Mucosa of descending colon (tissue), 3 donors: Measurements from ENCODE around the gene COIL. TPM values are rescaled to one million over a fixed set of nuclear protein-coding genes. Genes with fewer than 3 reads are reported as not detected.
"Not testable (repeated sequence)": the region's sequence is repeated elsewhere in the genome, so short reads cannot be mapped to it uniquely, and the experiment has no call there.

Source experiments
- ATAC-seq: fragments of 200-7000 bp; cut with Tn5 transposase; one replicate; pipeline ENCODE4 v1.9.1; 2020; ENCODE audit warnings: mild to moderate bottlenecking, moderate library complexity
- DNase-seq, 3 donors: peaks; one replicate each; pipeline ENCODE4 v3.0.0-alpha.2; 2020
- H3K36me3 ChIP-seq: fragments of 200-600 bp; one replicate; pipeline ENCODE4 v1.8.0; 2021; ENCODE audit warnings: low read depth, mild to moderate bottlenecking
- H3K4me1 ChIP-seq: fragments of 200-600 bp; one replicate; pipeline ENCODE4 v1.8.0; 2021; ENCODE audit warnings: low read depth, mild to moderate bottlenecking
- H3K4me3 ChIP-seq: fragments of 200-600 bp; one replicate; pipeline ENCODE4 v1.8.0; 2021; ENCODE audit warnings: mild to moderate bottlenecking
- H3K9me3 ChIP-seq: fragments of 200-600 bp; one replicate; pipeline ENCODE4 v1.8.0; 2021; ENCODE audit warnings: mild to moderate bottlenecking
- intact Hi-C, 2 donors: fragments of 100-400 bp; cut with DNase I in 1 of 2; cut with micrococcal nuclease in 1 of 2; formaldehyde crosslinking; loops; one replicate each; pipeline versions ENCODE4 v1.11.0 to v1.11.1; 2022; cut with DNase I, micrococcal nuclease
- total RNA-seq, 3 donors: library from RNA; stranded (reverse); fragmentation: NEBNext Ultra II Directional in 2 of 3; extraction: Animal tissue kit (Norgen Biotek cat#: 25700) in 2 of 3; gene quantifications; one replicate each; pipeline versions ENCODE4 v1.2.1 to v1.2.4, GENCODE V29; 2021 to 2023
- TF ChIP-seq, protein P1 (sequence below): fragments of 200-600 bp; IDR thresholded peaks from one replicate; pipeline ENCODE4 v1.8.0; 2022; ENCODE audit warnings: antibody characterized with exemption, mild to moderate bottlenecking
- donor health status: DM: no; HTN: no; CAD: no; lungs with moderate emphysema.
- donor health status: DM: no; HTN: no; CAD: no.
- donor health status: DM: no; HTN: yes; CAD: no.

COIL gene
- total RNA-seq, 3 donors from 2014 or later: 12.7 to 15.3 (median 14.1) TPM

DNA sequence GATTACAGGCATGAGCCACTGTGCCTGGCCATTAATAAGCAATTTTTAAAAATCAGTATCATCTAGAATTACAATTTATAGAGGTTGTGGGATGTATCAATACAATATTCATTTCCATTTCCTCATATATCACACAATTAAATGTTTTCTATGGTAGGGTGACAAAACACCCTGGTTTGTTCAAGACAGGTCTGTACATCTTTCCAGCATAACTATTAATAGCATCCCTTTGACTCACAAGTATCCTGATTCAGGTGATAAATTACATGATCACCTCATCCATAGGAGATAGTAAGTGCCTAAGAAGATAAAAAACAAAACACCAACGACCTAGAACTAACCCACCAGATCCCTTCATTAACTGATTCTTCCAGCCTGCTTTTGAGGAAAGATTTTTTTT lies 13.1 kb downstream of the COIL start:
- Histone ChIP-seq H3K4me1 (no peaks in the 10 kb centered on the region), H3K4me3 (no peak overlapping the region), H3K36me3 (peaks cover 4% of the 10 kb centered on the region), H3K9me3 (no peaks in the 10 kb centered on the region)
- intact Hi-C loops: no loop called here
- DNase-seq (no peak), ATAC-seq (no peak)
- TF ChIP-seq, protein P1, sequence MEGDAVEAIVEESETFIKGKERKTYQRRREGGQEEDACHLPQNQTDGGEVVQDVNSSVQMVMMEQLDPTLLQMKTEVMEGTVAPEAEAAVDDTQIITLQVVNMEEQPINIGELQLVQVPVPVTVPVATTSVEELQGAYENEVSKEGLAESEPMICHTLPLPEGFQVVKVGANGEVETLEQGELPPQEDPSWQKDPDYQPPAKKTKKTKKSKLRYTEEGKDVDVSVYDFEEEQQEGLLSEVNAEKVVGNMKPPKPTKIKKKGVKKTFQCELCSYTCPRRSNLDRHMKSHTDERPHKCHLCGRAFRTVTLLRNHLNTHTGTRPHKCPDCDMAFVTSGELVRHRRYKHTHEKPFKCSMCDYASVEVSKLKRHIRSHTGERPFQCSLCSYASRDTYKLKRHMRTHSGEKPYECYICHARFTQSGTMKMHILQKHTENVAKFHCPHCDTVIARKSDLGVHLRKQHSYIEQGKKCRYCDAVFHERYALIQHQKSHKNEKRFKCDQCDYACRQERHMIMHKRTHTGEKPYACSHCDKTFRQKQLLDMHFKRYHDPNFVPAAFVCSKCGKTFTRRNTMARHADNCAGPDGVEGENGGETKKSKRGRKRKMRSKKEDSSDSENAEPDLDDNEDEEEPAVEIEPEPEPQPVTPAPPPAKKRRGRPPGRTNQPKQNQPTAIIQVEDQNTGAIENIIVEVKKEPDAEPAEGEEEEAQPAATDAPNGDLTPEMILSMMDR: no peak

DNA sequence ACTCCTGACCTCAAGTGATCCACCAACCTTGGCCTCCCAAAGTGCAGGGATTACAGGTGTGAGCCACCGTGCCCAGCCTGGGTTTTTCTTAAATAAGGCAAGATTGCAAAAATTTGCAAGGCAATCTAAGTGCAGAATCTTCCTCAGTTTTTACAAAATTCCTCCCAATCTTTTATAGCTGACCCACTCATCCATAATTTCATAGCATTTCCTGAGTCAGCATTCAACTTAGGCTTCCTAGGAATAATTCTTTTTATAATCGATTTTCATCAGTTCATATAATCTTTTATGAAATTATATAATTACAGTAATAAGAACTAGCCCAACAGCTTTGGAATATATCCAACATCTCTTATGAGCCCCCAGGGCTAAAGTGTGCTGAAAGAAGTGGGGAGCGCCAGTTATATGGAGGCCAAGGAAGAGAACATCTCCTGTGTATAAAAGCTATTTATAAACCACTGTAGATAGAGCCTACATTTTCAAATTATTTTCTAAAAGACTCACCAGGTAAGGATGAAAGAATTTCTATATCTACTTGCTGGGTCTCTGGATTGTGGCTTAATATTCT lies 14.8 kb downstream of the COIL start:
- Histone ChIP-seq H3K9me3 (no peaks in the 10 kb centered on the region), H3K36me3 (peaks cover 4% of the 10 kb centered on the region), H3K4me1 (no peaks in the 10 kb centered on the region), H3K4me3 (no peak overlapping the region)
- DNase-seq (no peak), ATAC-seq (no peak)
- intact Hi-C loops: no loop called here
- TF ChIP-seq, protein P1: no peak

DNA sequence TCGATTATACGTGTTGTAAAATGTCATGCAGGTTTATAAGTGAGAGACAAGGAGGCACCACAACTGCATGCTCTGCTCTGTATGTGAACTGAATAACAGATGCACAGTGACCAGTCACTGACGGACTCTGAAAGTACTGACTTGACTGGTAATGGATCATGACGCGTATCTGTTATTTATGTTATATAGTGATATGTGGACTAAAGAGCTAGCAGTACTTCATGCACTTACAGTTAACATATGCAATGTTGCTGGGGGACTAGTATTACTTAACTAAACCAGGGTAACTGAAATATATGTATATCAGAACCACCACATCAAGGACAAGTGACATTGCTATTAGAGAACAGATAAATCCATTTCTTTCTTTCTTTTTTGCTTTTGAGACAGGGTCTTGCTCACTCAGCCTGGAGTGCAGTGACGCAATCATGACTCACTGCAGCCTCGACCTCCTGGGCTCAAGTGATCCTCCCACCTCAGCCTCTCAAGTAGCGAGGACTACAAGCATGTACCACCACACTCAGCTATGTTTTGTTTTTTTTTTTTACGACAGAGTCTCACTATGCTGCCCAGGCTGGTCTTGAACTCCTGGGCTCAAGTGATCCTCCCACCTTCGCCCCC lies 17.2 kb downstream of the COIL start:
- intact Hi-C loops: loop anchor here (5.0 kb wide), 1 partner anchor 126 kb away; no protein-coding TSS in a partner anchor

GRCh38 chr17:56939869-56940484 lies 20.9 kb downstream of the COIL start:
- TF ChIP-seq, protein P1: no peak
- Histone ChIP-seq H3K36me3 (no peaks in the 10 kb centered on the region), H3K9me3 (no peaks in the 10 kb centered on the region), H3K4me3 (no peak overlapping the region), H3K4me1 (no peaks in the 10 kb centered on the region)
- intact Hi-C loops: loop anchor here (5.0 kb wide), 1 partner anchor 123 kb away; no protein-coding TSS in a partner anchor
- DNase-seq (no peak), ATAC-seq (peak; percentile 58)

More for the DNA sequence above, 17.2 kb downstream of the COIL start:
- H3K4me3 ChIP-seq: no peak overlapping the region
- TF ChIP-seq, protein P1: no peak
- H3K9me3 ChIP-seq: no peaks in the 10 kb centered on the region
- H3K36me3 ChIP-seq: no peaks in the 10 kb centered on the region
- no peak for ATAC-seq
- no peaks in the 10 kb centered on the region for H3K4me1 ChIP-seq
- no peak for DNase-seq

GRCh38 chr17:56938206-56938605 lies 22.6 kb downstream of the COIL start:
- DNase-seq, ATAC-seq, intact Hi-C loops, H3K36me3 ChIP-seq, H3K4me1 ChIP-seq, H3K4me3 ChIP-seq, H3K9me3 ChIP-seq: not testable (repeated sequence)

GRCh38 chr17:56937687-56938086 lies 23.2 kb downstream of the COIL start:
- Histone ChIP-seq H3K9me3 (no peaks in the 10 kb centered on the region), H3K4me1 (no peaks in the 10 kb centered on the region), H3K4me3 (no peak overlapping the region), H3K36me3 (no peaks in the 10 kb centered on the region)
- intact Hi-C loops: no loop called here
- ATAC-seq: no peak
- no peak for DNase-seq
- TF ChIP-seq, protein P1: no peak
